Activated T-helper 2 cell treated with anti-CD3 and anti-CD28 coated beads, Interferon-gamma antibody, Interleukin-2, Interleukin-4, amounts not matched to agents 10 μg/mL and 5 μg/mL and 100 μg/mL, durations not matched to agents 14 hours and 24 hours and 36 hours (primary cell): ENCODE results near the gene TFEC. TPM values are rescaled to one million over a fixed set of nuclear protein-coding genes. Genes with fewer than 3 reads are reported as not detected.
"Not testable (repeated sequence)": the region's sequence is repeated elsewhere in the genome, so short reads cannot be mapped to it uniquely, and the experiment has no call there.

Experiments
- DNase-seq: peaks from one replicate; pipeline ENCODE4 v3.0.0; 2021; ENCODE audit warnings: low spot score
- H3K27ac Mint-ChIP-seq: one replicate; pipeline ENCODE4 v1.8.0; 2021; ENCODE audit warnings: mixed read lengths
- H3K27me3 Mint-ChIP-seq: one replicate; pipeline ENCODE4 v1.8.0; 2021; ENCODE audit warnings: low read depth, mixed read lengths
- H3K36me3 Mint-ChIP-seq: one replicate; pipeline ENCODE4 v1.8.0; 2021; ENCODE audit warnings: low read depth, mixed read lengths
- H3K4me1 Mint-ChIP-seq: one replicate; pipeline ENCODE4 v1.8.0; 2021; ENCODE audit warnings: low read depth, mixed read lengths
- H3K4me3 Mint-ChIP-seq: one replicate; pipeline ENCODE4 v1.8.0; 2021; ENCODE audit warnings: low read depth, mild to moderate bottlenecking, moderate library complexity, mixed read lengths
- H3K9me3 Mint-ChIP-seq: one replicate; pipeline ENCODE4 v1.8.0; 2021; ENCODE audit warnings: mixed read lengths
- intact Hi-C: fragments of 100-400 bp; cut with micrococcal nuclease; formaldehyde crosslinking; loops from one replicate; pipeline ENCODE4 v1.15.1; 2023
- total RNA-seq: library from RNA; stranded (reverse); gene quantifications from 2 replicates; pipeline ENCODE4 v1.2.3, GENCODE V29; 2022

TFEC gene
- total RNA-seq, 1 donor from 2014 or later, result not detected

- Mint-ChIP-seq H3K36me3 (no peaks in the 10 kb centered on the region), H3K9me3 (no peaks in the 10 kb centered on the region), H3K4me3 (no peak overlapping the region), H3K4me1 (no peaks in the 10 kb centered on the region), H3K27ac (no peak overlapping the region), H3K27me3 (peaks cover 10% of the 10 kb centered on the region)
- intact Hi-C loops, result no loop called here
- DNase-seq, result no peak
Observed at GRCh38 chr7:116027786-116028185, 2.8 kb downstream of the TFEC start.

GRCh38 chr7:116024826-116025809, 5.4 kb downstream of the TFEC start:
- H3K27me3 Mint-ChIP-seq, result peaks cover 6% of the 10 kb centered on the region
- no peak overlapping the region for H3K27ac Mint-ChIP-seq
- H3K4me3 Mint-ChIP-seq, result no peak overlapping the region
- no peak for DNase-seq
- H3K4me1 Mint-ChIP-seq, result no peaks in the 10 kb centered on the region
- H3K9me3 Mint-ChIP-seq, result no peaks in the 10 kb centered on the region
- intact Hi-C loops, result no loop called here
- H3K36me3 Mint-ChIP-seq, result no peaks in the 10 kb centered on the region

- Mint-ChIP-seq H3K36me3 (no peaks in the 10 kb centered on the region), H3K9me3 (no peaks in the 10 kb centered on the region), H3K4me3 (no peak overlapping the region), H3K27ac (no peak overlapping the region), H3K4me1 (no peaks in the 10 kb centered on the region), H3K27me3 (no peaks in the 10 kb centered on the region)
- no peak for DNase-seq
- intact Hi-C loops, result no loop called here
Observed at GRCh38 chr7:116021237-116021636, 9.3 kb downstream of the TFEC start.

- Mint-ChIP-seq H3K9me3 (no peaks in the 10 kb centered on the region), H3K4me3 (no peak overlapping the region), H3K36me3 (no peaks in the 10 kb centered on the region), H3K27me3 (no peaks in the 10 kb centered on the region), H3K4me1 (no peaks in the 10 kb centered on the region), H3K27ac (no peak overlapping the region)
- DNase-seq, result no peak
- intact Hi-C loops, result no loop called here
Observed at GRCh38 chr7:116018731-116019130, 11.8 kb downstream of the TFEC start.

GRCh38 chr7:116013675-116014074, 16.9 kb downstream of the TFEC start:
- H3K36me3 Mint-ChIP-seq, result no peaks in the 10 kb centered on the region
- no peak overlapping the region for H3K27ac Mint-ChIP-seq
- intact Hi-C loops, result no loop called here
- no peak for DNase-seq
- no peaks in the 10 kb centered on the region for H3K27me3 Mint-ChIP-seq
- H3K4me3 Mint-ChIP-seq, result no peak overlapping the region
- no peaks in the 10 kb centered on the region for H3K4me1 Mint-ChIP-seq
- H3K9me3 Mint-ChIP-seq, result no peaks in the 10 kb centered on the region

GRCh38 chr7:116011584-116011983, 19.0 kb downstream of the TFEC start:
- no peak overlapping the region for H3K27ac Mint-ChIP-seq

GRCh38 chr7:116004762-116005161, 25.8 kb downstream of the TFEC start:
- DNase-seq, H3K27me3 Mint-ChIP-seq, H3K4me1 Mint-ChIP-seq, H3K4me3 Mint-ChIP-seq, H3K9me3 Mint-ChIP-seq, H3K27ac Mint-ChIP-seq, H3K36me3 Mint-ChIP-seq, intact Hi-C loops: not testable (repeated sequence)

More at GRCh38 chr7:116011584-116011983, 19.0 kb downstream of the TFEC start:
- intact Hi-C loops, result no loop called here
- Mint-ChIP-seq H3K36me3 (no peaks in the 10 kb centered on the region), H3K27me3 (no peaks in the 10 kb centered on the region), H3K9me3 (no peaks in the 10 kb centered on the region), H3K4me3 (no peak overlapping the region), H3K4me1 (no peaks in the 10 kb centered on the region)
- no peak for DNase-seq

- DNase-seq, result no peak
- no peaks in the 10 kb centered on the region for H3K4me1 Mint-ChIP-seq
- intact Hi-C loops, result no loop called here
- H3K9me3 Mint-ChIP-seq, result no peaks in the 10 kb centered on the region
- no peaks in the 10 kb centered on the region for H3K27me3 Mint-ChIP-seq
- no peaks in the 10 kb centered on the region for H3K36me3 Mint-ChIP-seq
- H3K4me3 Mint-ChIP-seq, result no peak overlapping the region
- H3K27ac Mint-ChIP-seq, result no peak overlapping the region
Observed at GRCh38 chr7:115997221-115997620, 33.3 kb downstream of the TFEC start.

GRCh38 chr7:115995701-115996100, 34.9 kb downstream of the TFEC start:
- no peaks in the 10 kb centered on the region for H3K9me3 Mint-ChIP-seq
- no peaks in the 10 kb centered on the region for H3K4me1 Mint-ChIP-seq
- H3K4me3 Mint-ChIP-seq, result no peak overlapping the region
- intact Hi-C loops, result no loop called here
- H3K27me3 Mint-ChIP-seq, result no peaks in the 10 kb centered on the region
- DNase-seq, result no peak
- H3K27ac Mint-ChIP-seq, result no peak overlapping the region
- H3K36me3 Mint-ChIP-seq, result no peaks in the 10 kb centered on the region

GRCh38 chr7:115988401-115988800, 42.2 kb downstream of the TFEC start:
- intact Hi-C loops, result no loop called here
- H3K36me3 Mint-ChIP-seq, result no peaks in the 10 kb centered on the region
- H3K4me3 Mint-ChIP-seq, result no peak overlapping the region
- no peak overlapping the region for H3K27ac Mint-ChIP-seq
- DNase-seq, result no peak
- H3K4me1 Mint-ChIP-seq, result no peaks in the 10 kb centered on the region
- H3K27me3 Mint-ChIP-seq, result no peaks in the 10 kb centered on the region
- H3K9me3 Mint-ChIP-seq, result no peaks in the 10 kb centered on the region

- no peak overlapping the region for H3K27ac Mint-ChIP-seq
- H3K27me3 Mint-ChIP-seq, result no peaks in the 10 kb centered on the region
- H3K36me3 Mint-ChIP-seq, result no peaks in the 10 kb centered on the region
- intact Hi-C loops, result no loop called here
- DNase-seq, result no peak
- no peak overlapping the region for H3K4me3 Mint-ChIP-seq
- no peaks in the 10 kb centered on the region for H3K9me3 Mint-ChIP-seq
- no peaks in the 10 kb centered on the region for H3K4me1 Mint-ChIP-seq
Observed at GRCh38 chr7:115987486-115987885, 43.1 kb downstream of the TFEC start.

- no peak for DNase-seq
- Mint-ChIP-seq H3K4me3 (no peak overlapping the region), H3K36me3 (no peaks in the 10 kb centered on the region), H3K4me1 (no peaks in the 10 kb centered on the region), H3K27me3 (no peaks in the 10 kb centered on the region), H3K9me3 (no peaks in the 10 kb centered on the region), H3K27ac (no peak overlapping the region)
- intact Hi-C loops, result no loop called here
Observed at GRCh38 chr7:115984105-115984504, 46.5 kb downstream of the TFEC start.

- Mint-ChIP-seq H3K27ac (no peak overlapping the region), H3K9me3 (no peaks in the 10 kb centered on the region), H3K4me3 (no peak overlapping the region), H3K27me3 (no peaks in the 10 kb centered on the region), H3K36me3 (no peaks in the 10 kb centered on the region), H3K4me1 (no peaks in the 10 kb centered on the region)
- intact Hi-C loops, result no loop called here
- DNase-seq, result no peak
Observed at GRCh38 chr7:115980159-115980558, 50.4 kb downstream of the TFEC start.
